NCI-H345 treated with DMSO at 0.1 percent for 48 hours (cell line): ENCODE results near the gene GP9.
"Not testable (repeated sequence)": the region's sequence is repeated elsewhere in the genome, so short reads cannot be mapped to it uniquely, and the experiment has no call there.

ENCODE experiments used
- DNase-seq: peaks from one replicate; lab custom pipeline; 2025; ENCODE audit not compliant: unreplicated experiment; lab: John Stamatoyannopoulos, UW

Gene GP9

DNA sequence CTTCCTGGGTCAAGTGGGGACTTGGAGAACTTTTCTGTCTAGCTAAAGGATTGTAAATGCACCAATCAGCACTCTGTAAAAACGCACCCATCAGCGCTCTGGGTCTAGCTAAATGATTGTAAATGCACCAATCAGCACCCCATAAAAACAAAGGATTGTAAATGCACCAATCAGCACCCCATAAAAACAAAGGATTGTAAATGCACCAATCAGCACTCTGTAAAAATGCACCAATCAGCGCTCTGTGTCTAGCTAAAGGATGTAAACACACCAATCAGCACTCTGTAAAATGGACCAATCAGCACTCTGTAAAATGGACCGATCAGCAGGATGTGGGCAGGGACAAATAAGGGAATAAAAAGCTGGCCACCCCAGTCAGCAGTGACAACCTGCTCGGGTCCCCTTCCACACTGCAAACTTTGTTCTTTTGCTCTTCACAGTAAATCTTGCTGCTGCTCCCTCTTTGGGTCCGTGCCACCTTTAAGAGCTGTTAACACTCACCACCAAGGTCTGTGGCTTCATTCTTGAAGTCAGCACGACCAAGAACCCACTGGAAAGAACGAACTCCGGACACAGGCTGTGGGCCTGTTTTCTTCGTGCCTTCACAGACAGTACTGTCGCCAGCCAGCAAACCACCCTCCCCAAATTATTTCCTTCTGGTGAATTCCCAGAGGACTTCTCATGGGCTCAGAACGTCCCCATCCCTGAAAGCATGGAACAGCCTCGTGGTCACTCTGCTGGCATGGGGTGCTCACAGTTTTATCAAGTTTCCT is 8.9 kb downstream of the GP9 start:
- not testable (repeated sequence) for DNase-seq

DNA sequence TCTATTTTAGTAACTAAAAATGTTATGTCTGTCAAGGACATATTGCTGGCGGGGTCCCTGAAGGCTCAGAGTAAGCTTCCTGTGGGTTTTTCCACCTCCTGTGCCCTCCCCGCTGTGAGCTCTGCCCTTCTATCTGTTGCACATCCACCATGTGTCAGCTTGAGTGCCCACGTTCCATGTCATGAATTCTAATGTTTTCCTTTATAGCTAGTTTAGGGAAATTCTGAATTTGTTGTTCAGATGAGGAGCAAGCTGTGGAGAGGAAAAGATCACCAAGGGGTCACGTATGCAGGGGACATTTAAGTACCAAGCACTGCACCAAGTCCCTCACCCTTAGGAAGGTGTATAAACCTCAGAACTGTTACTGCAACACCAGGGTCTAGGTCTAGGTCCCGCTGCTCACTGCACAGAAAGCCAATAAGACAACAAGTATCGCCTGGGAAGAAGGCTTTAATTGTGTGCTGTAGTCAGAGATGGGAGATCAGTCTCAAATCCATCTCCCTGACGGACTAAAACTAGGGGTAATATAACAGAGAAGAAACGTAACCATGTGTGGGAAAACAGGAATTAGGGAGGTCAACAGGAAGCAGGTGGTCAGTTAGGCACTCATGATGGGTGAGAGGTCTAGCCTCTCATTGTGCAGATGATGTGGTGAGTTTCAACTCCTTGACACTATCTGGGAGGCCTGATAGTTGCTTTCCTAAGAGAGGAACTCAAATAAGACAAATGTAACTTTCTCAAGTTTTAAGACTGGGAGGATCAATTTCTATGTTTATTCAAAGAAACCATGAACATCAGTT is 9.7 kb downstream of the GP9 start:
- DNase-seq = no peak

DNA sequence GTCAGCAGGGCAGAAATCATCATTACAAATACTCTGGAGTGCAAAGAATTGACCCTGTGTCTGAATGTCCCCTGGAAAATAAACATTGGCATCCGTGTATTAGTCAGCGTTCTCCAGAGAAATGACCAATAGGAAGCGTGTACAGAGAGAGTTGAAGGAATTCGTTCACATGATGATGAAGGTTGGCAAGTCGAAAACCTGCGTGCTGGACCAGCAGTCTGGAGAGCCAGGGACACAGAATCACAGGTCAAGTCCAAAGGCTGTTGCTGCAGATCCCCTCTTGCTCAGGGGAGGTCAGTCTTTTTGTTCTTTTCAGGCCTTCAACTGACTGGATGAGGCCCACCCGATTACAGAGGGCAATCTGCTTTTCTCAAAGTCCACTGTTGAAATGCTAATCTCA is 16.6 kb downstream of the GP9 start:
- no peak for DNase-seq

DNA sequence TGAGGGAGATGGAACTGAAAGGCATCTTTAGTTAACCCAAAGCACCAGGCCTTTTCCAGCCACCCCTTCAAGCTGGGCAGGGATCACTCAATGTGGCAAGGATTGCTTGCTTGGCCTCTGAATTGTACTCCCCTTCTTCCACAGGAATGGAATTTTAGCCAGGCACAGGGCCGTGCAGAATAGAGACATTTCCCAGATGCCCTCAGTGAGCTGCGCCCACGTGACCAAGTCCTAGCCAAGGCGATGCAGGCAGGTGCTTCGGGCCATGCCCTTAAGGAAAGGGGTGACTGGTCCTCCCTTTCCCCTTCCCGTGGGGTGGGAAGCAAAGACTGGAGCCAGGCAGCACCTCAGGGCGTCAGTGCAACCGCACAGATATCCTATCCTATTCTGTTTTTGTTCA is 17.9 kb downstream of the GP9 start:
- no peak for DNase-seq

DNA sequence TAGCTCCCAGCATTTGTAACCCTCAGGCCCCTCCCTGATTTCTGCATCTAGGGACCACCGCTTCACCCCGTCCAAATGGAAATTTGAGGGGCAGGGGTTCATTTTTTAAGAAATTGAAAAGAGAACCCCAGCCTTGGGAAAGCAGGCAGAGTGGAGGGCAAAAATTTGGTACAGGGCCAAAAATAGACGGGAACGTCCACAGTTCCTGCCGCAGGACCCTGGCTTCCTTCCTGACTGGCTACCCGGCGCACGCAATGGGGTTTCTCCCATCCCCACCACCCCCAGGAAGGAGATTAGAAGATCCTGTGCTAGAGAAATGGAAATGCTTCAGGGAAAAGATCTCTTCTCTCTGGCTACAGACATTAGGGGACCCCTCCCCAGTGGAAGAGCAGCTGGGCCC is 20.9 kb downstream of the GP9 start:
- no peak for DNase-seq

DNA sequence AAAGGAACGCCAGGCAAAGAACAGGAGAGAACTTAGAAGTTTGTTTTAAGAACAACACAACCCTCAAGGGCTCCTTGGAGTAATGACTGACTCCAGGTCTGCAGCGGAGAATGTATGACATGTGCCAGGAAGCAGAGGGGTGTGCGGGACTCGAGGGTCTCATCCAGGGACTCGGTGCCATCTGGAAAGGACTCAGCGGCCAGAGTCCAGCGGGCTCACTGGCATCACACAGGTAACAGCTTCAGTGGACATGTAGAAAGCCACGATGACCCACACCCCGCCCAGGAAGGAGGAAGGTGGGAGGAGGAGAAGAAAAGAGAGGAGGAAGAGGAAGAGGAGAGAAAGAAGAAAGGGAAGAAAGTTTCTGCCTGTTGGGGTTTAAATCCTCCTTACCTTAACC is 21.4 kb downstream of the GP9 start:
- DNase-seq = no peak

DNA sequence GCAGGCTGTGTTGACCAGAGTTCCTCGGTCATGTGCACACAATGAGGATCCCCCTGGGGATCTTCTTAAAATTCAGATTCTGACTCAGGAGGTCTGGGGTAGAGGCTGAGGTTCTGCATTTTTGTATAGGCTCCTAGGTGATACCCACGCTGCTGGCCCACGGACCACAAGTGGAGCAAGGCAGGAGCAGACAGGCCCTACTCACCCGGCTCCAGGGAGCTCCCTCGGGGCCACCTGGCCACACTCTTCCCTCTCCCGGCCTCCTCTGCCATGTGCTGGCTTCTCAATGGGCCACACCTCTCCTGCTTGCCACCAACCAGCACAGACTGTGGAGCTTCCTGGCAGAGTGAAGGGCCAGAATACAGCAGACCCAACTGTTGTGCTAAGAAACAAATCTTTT is 23.9 kb downstream of the GP9 start:
- DNase-seq = no peak

DNA sequence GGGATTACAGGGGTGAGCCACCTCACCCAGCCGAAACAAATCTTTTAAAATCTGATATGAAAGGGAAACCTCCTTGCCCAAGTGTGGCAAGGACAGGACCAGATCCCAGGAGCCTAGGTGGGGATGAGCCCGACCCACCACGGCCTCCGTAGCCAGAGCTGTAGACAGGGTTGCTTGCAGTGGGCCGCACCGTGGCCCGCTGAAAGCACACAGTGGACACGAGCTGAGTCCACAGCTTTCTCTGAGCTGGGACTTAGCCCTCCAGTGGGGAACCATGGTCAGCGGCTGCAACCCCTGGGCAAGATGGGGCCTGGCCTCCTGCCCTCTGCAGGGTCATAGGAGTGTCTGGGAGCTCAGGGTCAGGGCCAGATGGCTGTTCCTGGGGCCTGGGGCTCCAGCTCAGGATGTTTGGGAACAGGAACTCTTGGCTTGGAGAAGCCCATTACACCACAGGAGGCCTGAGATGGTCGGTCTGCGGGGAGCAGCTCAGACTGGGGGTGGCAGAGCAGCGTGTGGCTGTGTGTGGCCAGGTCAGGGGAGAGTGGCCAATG is 24.7 kb downstream of the GP9 start:
- DNase-seq = no peak

DNA sequence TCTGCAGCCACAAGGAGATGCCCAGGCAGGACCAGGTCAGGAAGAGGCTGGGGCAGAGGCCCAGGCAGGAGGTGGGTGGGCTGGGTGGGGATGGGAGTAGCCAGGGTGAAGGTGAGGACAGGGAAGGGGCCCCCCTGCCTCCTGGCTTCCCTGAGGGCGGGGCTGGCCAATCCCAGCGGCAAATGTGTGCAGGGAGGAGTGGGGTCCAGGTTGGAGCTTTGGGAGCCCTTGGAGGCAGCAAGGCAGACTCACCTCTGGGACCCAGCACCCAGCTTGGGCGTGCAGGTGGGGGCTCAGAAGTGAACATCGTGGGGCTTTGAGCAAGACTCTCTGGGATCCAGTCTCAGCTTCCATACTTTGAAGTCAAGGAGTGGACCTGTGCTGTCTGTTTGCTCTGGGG is 25.2 kb downstream of the GP9 start:
- no peak for DNase-seq

DNA sequence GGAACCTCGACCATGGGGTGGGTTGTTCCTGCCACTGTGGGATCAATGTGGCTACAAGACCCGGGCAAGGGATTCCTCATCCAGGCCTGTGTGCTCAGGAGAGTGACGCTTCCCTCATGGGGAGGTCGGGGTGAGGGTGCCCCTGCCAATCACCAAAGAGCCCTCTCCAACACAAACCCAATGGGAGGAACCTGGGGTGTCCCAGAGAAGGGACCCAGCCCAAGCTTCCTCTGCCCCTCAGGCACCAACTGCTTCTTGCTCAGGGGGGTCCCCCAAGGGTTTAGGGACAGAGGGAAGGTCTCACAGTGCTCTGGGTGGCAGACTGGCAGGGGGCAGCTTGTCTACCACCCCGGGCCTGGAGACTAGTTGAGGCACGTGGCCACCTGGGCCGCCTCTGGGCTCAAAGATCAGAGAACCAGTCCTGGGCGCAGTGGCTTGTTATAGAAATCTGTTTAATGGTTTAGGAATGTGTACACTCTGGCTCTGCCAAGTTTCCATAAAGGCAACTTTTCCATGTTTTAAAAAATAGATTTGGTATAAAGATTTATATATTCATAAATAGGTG is 26.6 kb downstream of the GP9 start:
- no peak for DNase-seq

DNA sequence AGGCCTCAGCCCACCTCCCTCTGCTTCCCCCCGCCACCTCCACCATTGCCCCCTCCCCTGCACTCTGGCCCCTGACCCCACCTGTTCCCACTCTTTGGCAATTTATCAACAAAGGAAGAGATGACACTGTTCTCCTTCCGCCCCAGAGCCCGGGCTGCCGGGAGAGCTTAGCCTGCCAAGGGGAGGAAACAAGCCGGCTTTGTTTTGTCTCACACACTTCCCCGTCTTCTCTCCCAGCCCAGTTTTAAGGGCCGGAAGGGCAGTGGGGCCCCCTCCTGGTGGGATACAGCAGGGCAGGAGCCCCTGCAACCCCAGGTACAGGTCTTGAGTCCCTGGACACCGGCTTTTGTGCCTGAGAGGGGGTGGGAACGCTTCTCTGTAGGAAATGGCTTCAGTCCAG is 27.3 kb downstream of the GP9 start:
- DNase-seq = not testable (repeated sequence)

DNA sequence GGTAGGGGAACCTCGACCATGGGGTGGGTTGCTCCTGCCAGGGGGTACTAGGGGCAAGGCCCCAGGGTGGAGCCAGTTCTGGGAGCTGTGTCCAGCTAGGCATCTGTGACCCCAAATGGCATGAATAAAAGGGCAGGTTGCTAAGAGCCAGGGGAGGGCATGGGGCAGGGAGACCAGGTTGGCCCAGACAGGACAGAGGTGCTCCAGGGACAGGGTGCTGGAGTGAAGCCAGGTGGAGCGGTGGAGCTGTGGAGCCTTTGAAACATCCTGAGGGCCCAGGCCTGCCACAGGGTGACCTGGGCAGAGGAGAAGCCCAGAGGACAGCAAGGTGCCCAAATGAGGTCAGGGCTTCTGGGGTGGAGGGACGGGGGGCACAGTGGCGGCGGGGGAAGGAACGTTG is 27.7 kb downstream of the GP9 start:
- DNase-seq = not testable (repeated sequence)

DNA sequence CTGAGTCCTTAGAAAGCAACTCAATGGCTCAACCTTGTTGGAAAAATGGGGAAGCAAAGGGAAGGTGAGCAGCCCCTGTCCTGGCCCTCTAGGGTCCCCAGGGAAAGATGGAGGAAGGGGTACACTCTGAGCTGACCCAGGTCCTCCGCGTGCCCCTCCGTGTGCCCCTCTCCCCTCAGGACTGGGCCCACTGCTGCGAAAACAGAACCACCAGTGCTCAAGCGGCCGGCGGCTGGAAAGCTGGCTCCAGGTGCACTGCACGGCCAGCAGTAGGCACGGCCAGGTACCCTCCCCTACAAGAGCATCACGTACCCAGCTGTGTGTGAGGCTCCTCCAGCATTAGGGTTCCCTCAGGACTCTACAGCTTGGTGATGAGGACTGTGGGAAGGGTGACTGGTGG is 34.7 kb downstream of the GP9 start:
- no peak for DNase-seq

DNA sequence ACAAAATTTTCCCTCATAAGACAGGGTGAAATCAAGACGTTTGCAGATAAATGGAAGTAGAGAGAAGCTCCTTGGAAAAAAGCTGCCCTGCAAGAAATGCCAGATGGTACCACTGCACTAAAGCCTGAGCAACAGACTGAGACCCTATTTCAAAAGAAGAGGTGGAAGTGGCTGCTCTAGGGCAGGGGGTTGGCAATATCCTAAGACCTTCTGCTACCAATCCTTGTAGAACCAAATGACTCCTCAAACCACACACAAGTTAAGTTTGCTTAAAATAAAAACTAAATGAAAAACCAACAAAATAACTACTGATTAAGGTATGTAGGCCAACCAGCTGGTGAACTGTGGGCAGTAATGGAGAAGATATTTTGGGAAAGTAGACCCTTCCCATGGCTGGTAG is 39.7 kb downstream of the GP9 start:
- no peak for DNase-seq

DNA sequence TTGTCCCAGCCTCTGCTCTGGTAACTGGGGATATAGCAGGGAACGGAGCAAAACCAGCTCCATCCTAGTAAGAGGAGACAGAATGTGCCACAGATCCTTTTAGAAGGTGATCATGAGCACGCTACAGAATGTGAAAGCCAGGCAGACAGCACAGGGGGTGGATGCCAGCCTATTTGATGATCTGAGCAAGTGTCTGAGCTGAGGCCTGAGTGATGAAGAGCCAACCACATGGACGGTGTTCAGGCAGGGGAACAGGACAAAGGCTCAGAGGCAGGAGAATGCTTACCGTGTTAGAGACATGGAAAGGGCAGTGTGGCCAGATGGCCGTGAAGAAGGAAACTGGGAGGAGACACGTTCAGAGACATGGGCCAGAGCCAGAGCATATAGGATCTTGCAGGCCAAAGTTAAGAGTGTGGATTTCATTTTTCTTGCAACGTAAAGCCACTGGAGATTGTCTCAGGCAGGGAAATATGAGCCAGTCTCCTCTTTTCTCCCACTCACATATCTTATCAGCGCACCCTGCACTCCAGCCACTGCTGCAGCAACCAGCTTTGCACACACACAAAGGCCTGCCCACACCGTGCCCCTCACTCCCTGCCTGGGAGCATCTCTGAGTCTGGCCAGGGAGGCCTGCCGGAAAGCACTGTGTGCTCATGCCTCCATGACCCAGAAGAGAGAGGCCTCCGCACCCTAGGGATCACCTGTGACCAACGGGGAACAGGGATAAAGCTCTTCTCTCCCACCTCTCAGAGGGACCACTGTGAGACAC is 41.0 kb downstream of the GP9 start:
- no peak for DNase-seq

DNA sequence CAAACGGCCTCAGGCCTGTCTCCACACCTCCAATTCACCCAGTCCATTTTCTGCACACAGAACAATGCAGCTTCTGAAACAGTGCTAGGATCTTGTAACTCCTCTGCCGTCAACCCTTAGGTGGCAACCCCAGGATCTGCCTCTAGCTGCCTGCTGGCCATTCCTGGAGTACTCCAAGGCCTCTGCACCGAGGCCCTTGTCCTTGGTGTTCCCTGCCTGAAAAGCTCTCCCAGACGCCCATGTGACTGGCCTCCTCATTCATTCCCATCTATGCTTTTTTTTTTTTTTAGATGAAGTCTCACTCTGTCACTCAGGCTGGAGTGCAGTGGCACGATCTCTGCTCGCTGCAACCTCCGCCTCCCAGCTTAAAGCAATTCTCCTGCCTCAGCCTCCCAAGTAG is 42.7 kb downstream of the GP9 start:
- no peak for DNase-seq

DNA sequence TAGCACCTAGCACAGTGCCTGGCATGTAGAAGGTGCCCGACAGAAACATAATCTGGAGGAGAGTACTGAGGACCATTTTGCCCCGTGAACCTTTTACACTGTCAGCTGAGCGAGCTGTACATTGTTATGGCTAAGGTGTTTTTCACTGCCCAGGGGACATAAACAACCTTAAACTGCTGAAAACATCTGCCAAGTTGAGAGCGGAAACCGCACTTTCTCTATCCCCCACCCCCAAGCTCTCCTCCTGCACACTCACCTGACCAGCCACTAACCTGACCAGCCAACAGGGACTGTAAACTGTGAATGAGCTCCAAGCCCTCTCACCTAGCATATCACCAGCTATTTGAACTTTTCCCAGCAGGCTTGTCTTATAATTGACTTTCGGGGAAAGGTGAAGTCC is 43.5 kb downstream of the GP9 start:
- DNase-seq = no peak

DNA sequence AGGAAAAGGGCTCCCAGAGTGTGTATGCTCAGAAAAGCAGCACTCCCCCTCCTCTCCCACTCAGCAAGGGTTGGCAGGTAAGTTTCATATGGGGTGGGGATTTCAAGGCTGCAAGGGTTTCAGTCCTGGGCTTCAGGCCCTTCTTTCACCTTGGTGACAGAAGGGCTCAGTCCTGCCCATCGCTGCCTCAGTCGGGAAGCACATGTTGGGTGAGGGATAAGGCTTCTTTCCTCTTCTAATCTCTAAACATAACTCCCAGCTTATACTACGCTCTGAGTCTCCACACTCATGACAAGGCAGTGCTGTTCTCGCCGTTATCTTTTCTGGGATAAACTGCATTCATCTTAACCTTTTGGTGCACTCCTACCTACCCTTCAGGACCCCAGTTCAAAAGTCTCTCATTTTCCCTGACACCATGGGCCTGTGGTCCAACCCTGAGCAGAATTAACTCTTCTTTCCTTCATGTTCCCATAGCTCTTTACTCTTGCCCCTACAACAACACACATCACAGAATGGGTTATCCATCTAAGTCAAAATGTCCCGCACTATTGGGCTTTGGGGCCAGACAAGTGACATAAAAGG is 44.0 kb downstream of the GP9 start:
- no peak for DNase-seq

DNA sequence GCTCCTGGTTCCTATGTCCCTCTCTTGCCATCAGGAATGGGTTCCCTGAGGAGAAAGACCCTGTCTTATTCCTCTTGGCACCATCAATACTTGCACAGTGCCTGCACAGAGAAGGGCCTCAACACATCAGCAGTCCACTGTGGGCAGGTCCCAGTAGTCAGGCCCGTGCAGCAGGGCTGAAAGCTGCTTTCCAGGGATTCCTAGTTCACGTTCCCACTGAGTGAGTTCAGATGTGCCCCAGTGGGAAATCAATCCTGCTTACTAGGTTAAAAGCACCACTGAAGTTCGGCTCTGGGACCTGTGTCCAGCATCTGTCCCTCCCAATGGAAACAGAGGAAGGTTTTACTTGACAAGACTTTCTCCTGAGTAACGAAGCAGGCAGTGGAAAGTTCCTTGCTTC is 45.3 kb downstream of the GP9 start:
- DNase-seq = no peak

DNA sequence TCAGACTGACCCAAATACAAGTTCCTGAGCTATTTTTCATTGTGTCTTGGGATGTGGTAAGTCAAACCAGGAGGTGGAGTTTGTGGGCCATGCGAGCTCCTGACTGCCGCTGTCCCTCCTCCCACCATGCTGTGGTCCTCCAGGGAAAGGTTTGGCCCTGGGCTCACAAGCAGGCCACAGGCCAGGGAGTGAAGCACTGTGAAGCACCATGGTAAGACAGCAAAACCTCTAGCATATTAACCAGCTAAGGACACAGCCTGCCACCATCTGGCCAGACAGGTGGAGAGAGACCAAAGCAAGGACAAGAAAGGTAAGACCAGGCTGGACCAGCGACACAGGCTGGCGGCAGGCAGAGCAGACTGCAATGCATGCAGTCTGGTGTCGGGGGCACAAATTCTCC is 45.7 kb downstream of the GP9 start:
- no peak for DNase-seq
